HFFc6 (cell line): ENCODE results near the gene ANKRD40CL. TPM values are rescaled to one million over a fixed set of nuclear protein-coding genes. Genes with fewer than 3 reads are reported as not detected.

Source experiments
- DNase-seq: peaks from one replicate; pipeline ENCODE4 v3.0.0-alpha.2; 2018
- H3K27ac Mint-ChIP-seq: 2 replicates; pipeline ENCODE4 v1.8.0; 2020; ENCODE audit warnings: mild to moderate bottlenecking, mixed read lengths
- H3K27me3 Mint-ChIP-seq: 2 replicates; pipeline ENCODE4 v1.8.0; 2021; ENCODE audit warnings: mild to moderate bottlenecking, moderate library complexity, mixed read lengths; ENCODE audit not compliant: insufficient read depth
- H3K36me3 Mint-ChIP-seq: 2 replicates; pipeline ENCODE4 v1.8.0; 2021; ENCODE audit warnings: low read depth, mixed read lengths
- H3K4me1 Mint-ChIP-seq: 2 replicates; pipeline ENCODE4 v1.8.0; 2020; ENCODE audit warnings: low read depth, mixed read lengths
- H3K4me3 Mint-ChIP-seq: 2 replicates; pipeline ENCODE4 v1.8.0; 2020; ENCODE audit warnings: mild to moderate bottlenecking, moderate library complexity, mixed read lengths
- H3K9me3 Mint-ChIP-seq: 2 replicates; pipeline ENCODE4 v1.8.0; 2020; ENCODE audit warnings: mild to moderate bottlenecking, mixed read lengths
- CTCF ChIP-seq: fragments of 200-600 bp; sonication (generic); IDR thresholded peaks from 2 replicates; pipeline ENCODE4 v1.5.0; 2021; ENCODE audit warnings: antibody characterized with exemption, mild to moderate bottlenecking
- total RNA-seq, 6 experiments: library from RNA; stranded (reverse); fragmentation: NEBNext Ultra II Directional; extraction: Animal tissue kit (Norgen Biotek cat#: 25700); gene quantifications; 2 replicates in 1 of 6; 3 replicates in 5 of 6; pipeline ENCODE4 v1.2.3, GENCODE V29; 2021

The ANKRD40CL gene
- total RNA-seq, 6 experiments from 2014 or later = not detected

- Mint-ChIP-seq H3K4me1 (peaks cover 21% of the 10 kb centered on the region), H3K36me3 (no peaks in the 10 kb centered on the region), H3K27me3 (no peaks in the 10 kb centered on the region; the same call in 1 of the 2 replicates), H3K4me3 (no peak overlapping the region), H3K9me3 (no peaks in the 10 kb centered on the region), H3K27ac (no peak overlapping the region)
- no peak for TF ChIP-seq CTCF
- no peak for DNase-seq
These were observed 5.1 kb downstream of the ANKRD40CL start for GRCh38 chr17:50762177-50762576.

GRCh38 chr17:50758989-50759544 is 8.3 kb downstream of the ANKRD40CL start:
- no peak overlapping the region for H3K27ac Mint-ChIP-seq
- peaks cover 9% of the 10 kb centered on the region for H3K4me1 Mint-ChIP-seq
- H3K27me3 Mint-ChIP-seq = peaks cover 1% of the 10 kb centered on the region; the same call in 1 of the 2 replicates
- no peak overlapping the region for H3K4me3 Mint-ChIP-seq
- no peak for TF ChIP-seq CTCF
- H3K9me3 Mint-ChIP-seq = no peaks in the 10 kb centered on the region
- no peak for DNase-seq
- H3K36me3 Mint-ChIP-seq = peaks cover 9% of the 10 kb centered on the region

GRCh38 chr17:50758524-50758923 is 8.8 kb downstream of the ANKRD40CL start:
- peaks cover 14% of the 10 kb centered on the region for H3K36me3 Mint-ChIP-seq
- DNase-seq = no peak
- no peaks in the 10 kb centered on the region for H3K9me3 Mint-ChIP-seq
- no peak overlapping the region for H3K4me3 Mint-ChIP-seq
- no peak overlapping the region for H3K27ac Mint-ChIP-seq
- peaks cover 9% of the 10 kb centered on the region for H3K4me1 Mint-ChIP-seq
- peaks cover 1% of the 10 kb centered on the region; the same call in 1 of the 2 replicates for H3K27me3 Mint-ChIP-seq
- TF ChIP-seq CTCF = no peak

- peaks cover 1% of the 10 kb centered on the region; the same call in 1 of the 2 replicates for H3K27me3 Mint-ChIP-seq
- DNase-seq = no peak
- H3K4me3 Mint-ChIP-seq = no peak overlapping the region
- H3K27ac Mint-ChIP-seq = no peak overlapping the region
- peaks cover 34% of the 10 kb centered on the region for H3K36me3 Mint-ChIP-seq
- H3K4me1 Mint-ChIP-seq = no peaks in the 10 kb centered on the region
- no peak for TF ChIP-seq CTCF
- no peaks in the 10 kb centered on the region for H3K9me3 Mint-ChIP-seq
These were observed 12.8 kb downstream of the ANKRD40CL start for GRCh38 chr17:50754521-50754920.

GRCh38 chr17:50749245-50749644 is 18.1 kb downstream of the ANKRD40CL start:
- no peak for TF ChIP-seq CTCF

More at GRCh38 chr17:50749245-50749644, 18.1 kb downstream of the ANKRD40CL start:
- peaks cover 47% of the 10 kb centered on the region for H3K36me3 Mint-ChIP-seq
- H3K4me3 Mint-ChIP-seq = no peak overlapping the region
- no peaks in the 10 kb centered on the region for H3K27me3 Mint-ChIP-seq
- H3K9me3 Mint-ChIP-seq = no peaks in the 10 kb centered on the region
- no peak for DNase-seq
- no peak overlapping the region for H3K27ac Mint-ChIP-seq
- no peaks in the 10 kb centered on the region for H3K4me1 Mint-ChIP-seq
